WTC11 (cell line): ENCODE results near the gene C1QL2. TPM values are rescaled to one million over a fixed set of nuclear protein-coding genes. Genes with fewer than 3 reads are reported as not detected.

ENCODE experiments used
- ATAC-seq: fragments of 200-7000 bp; cut with Tn5 transposase; 2 replicates; pipeline ENCODE4 v1.10.0; 2021; ENCODE audit warnings: mild to moderate bottlenecking, moderate library complexity
- CTCF ChIA-PET: fragments of 300-600 bp; sonication (Branson Sonifier 250); formaldehyde crosslinking; loops from one replicate; lab custom pipeline; 2021; ENCODE audit warnings: antibody characterized with exemption; lab: Charles Lee
- POLR2A ChIA-PET: fragments of 350-600 bp; sonication (Branson Sonifier 250); formaldehyde crosslinking; loops from one replicate; lab custom pipeline; 2021; ENCODE audit warnings: antibody characterized with exemption; lab: Charles Lee
- DNase-seq: peaks from one replicate; pipeline ENCODE4 v3.0.0; 2021; ENCODE audit warnings: low spot score
- H3K27ac Mint-ChIP-seq: 2 replicates; pipeline ENCODE4 v1.8.0; 2021; ENCODE audit warnings: mixed read lengths
- H3K27me3 Mint-ChIP-seq: 2 replicates; pipeline ENCODE4 v1.8.0; 2021; ENCODE audit warnings: low read depth, mild to moderate bottlenecking, moderate library complexity, mixed read lengths
- H3K36me3 Mint-ChIP-seq: 2 replicates; pipeline ENCODE4 v1.8.0; 2021; ENCODE audit warnings: mixed read lengths
- H3K4me1 Mint-ChIP-seq: 2 replicates; pipeline ENCODE4 v1.8.0; 2022; ENCODE audit warnings: mixed read lengths
- H3K4me3 Mint-ChIP-seq: 2 replicates; pipeline ENCODE4 v1.8.0; 2021; ENCODE audit warnings: mild to moderate bottlenecking, moderate library complexity, mixed read lengths
- H3K9me3 Mint-ChIP-seq: 2 replicates; pipeline ENCODE4 v1.8.0; 2021; ENCODE audit warnings: mixed read lengths
- ATF1 ChIP-seq: sonication (generic); formaldehyde crosslinking; IDR thresholded peaks from 2 replicates; pipeline ENCODE4 v1.8.1; 2023; ENCODE audit warnings: mild to moderate bottlenecking, moderate library complexity, missing genetic modification reagents
- CBFB ChIP-seq: sonication (generic); formaldehyde crosslinking; IDR thresholded peaks from 2 replicates; pipeline ENCODE4 v1.8.1; 2022; ENCODE audit warnings: mild to moderate bottlenecking, low read depth, missing genetic modification reagents
- CTCF ChIP-seq: fragments of 200-600 bp; IDR thresholded peaks from 2 replicates; pipeline ENCODE4 v1.8.0; 2022; ENCODE audit warnings: antibody characterized with exemption
- FOXK1 ChIP-seq: sonication (generic); formaldehyde crosslinking; IDR thresholded peaks from 2 replicates; pipeline ENCODE4 v1.8.0; 2022; ENCODE audit warnings: mild to moderate bottlenecking, moderate library complexity, missing genetic modification reagents
- FOXP1 ChIP-seq: sonication (generic); formaldehyde crosslinking; IDR thresholded peaks from 2 replicates; pipeline ENCODE4 v1.8.0; 2022; ENCODE audit warnings: missing genetic modification reagents, mild to moderate bottlenecking, moderate library complexity, borderline replicate concordance
- GTF2I ChIP-seq: fragments of 250-450 bp; sonication (Bioruptor Pico); conservative IDR thresholded peaks from 2 replicates; pipeline ENCODE4 v1.4.0; 2021; ENCODE audit warnings: mild to moderate bottlenecking
- IRF2 ChIP-seq: sonication (generic); formaldehyde crosslinking; IDR thresholded peaks from 2 replicates; pipeline ENCODE4 v1.8.0; 2022; ENCODE audit warnings: low read depth, missing genetic modification reagents, borderline replicate concordance
- JAZF1 ChIP-seq: fragments of 250-450 bp; sonication (Bioruptor Pico); IDR thresholded peaks from 2 replicates; pipeline ENCODE4 v1.9.0; 2021; ENCODE audit warnings: moderate library complexity, mild to moderate bottlenecking, inconsistent platforms
- MYBL2 ChIP-seq: sonication (generic); formaldehyde crosslinking; IDR thresholded peaks from 2 replicates; pipeline ENCODE4 v1.8.1; 2023; ENCODE audit warnings: mild to moderate bottlenecking, moderate library complexity, missing genetic modification reagents
- NR2C2 ChIP-seq: sonication (generic); formaldehyde crosslinking; IDR thresholded peaks from 2 replicates; pipeline ENCODE4 v1.8.0; 2022; ENCODE audit warnings: mild to moderate bottlenecking, missing genetic modification reagents
- OVOL2 ChIP-seq: fragments of 250-450 bp; sonication (Bioruptor Pico); IDR thresholded peaks from 2 replicates; pipeline ENCODE4 v1.9.0; 2021; ENCODE audit warnings: mild to moderate bottlenecking, borderline replicate concordance
- PRRX2 ChIP-seq: fragments of 250-450 bp; sonication (Bioruptor Pico); IDR thresholded peaks from 2 replicates; pipeline ENCODE4 v1.8.0; 2021; ENCODE audit warnings: mild to moderate bottlenecking
- RELA ChIP-seq: sonication (generic); formaldehyde crosslinking; IDR thresholded peaks from 2 replicates; pipeline ENCODE4 v1.8.1; 2022; ENCODE audit warnings: missing genetic modification reagents, mild to moderate bottlenecking, borderline replicate concordance
- STAT6 ChIP-seq: sonication (generic); formaldehyde crosslinking; conservative IDR thresholded peaks from 2 replicates; pipeline ENCODE4 v1.8.1; 2023; ENCODE audit warnings: mild to moderate bottlenecking, low read depth, missing genetic modification reagents, moderate library complexity
- TCF7 ChIP-seq: sonication (generic); formaldehyde crosslinking; IDR thresholded peaks from 2 replicates; pipeline ENCODE4 v1.8.0; 2022; ENCODE audit warnings: mild to moderate bottlenecking, low read depth, missing genetic modification reagents, moderate library complexity
- TEAD1 ChIP-seq: sonication (generic); formaldehyde crosslinking; IDR thresholded peaks from 2 replicates; pipeline ENCODE4 v1.8.0; 2022; ENCODE audit warnings: mild to moderate bottlenecking, missing genetic modification reagents
- ZNF219 ChIP-seq: sonication (generic); formaldehyde crosslinking; IDR thresholded peaks from 2 replicates; pipeline ENCODE4 v1.8.0; 2023; ENCODE audit warnings: missing genetic modification reagents, mild to moderate bottlenecking, borderline replicate concordance
- ZNF416 ChIP-seq: fragments of 250-450 bp; sonication (Bioruptor Pico); IDR thresholded peaks from 2 replicates; pipeline ENCODE4 v1.9.0; 2021; ENCODE audit warnings: mild to moderate bottlenecking, inconsistent platforms
- ZNF425 ChIP-seq: fragments of 250-450 bp; sonication (Bioruptor Pico); conservative IDR thresholded peaks from 2 replicates; pipeline ENCODE4 v1.9.0; 2021; ENCODE audit warnings: mild to moderate bottlenecking
- total RNA-seq: library from RNA; stranded (reverse); gene quantifications from 3 replicates; pipeline ENCODE4 v1.2.3, GENCODE V29; 2021
- TF ChIP-seq, protein P1 (sequence below): sonication (generic); formaldehyde crosslinking; IDR thresholded peaks from 2 replicates; pipeline ENCODE4 v1.8.1; 2022; ENCODE audit warnings: missing genetic modification reagents, borderline replicate concordance
- TF ChIP-seq, protein P2 (sequence below): sonication (generic); formaldehyde crosslinking; IDR thresholded peaks from 2 replicates; pipeline ENCODE4 v1.8.1; 2022; ENCODE audit warnings: mild to moderate bottlenecking, missing genetic modification reagents, moderate library complexity, borderline replicate concordance
- TF ChIP-seq, protein P3 (sequence below): sonication (generic); formaldehyde crosslinking; IDR thresholded peaks from 2 replicates; pipeline ENCODE4 v1.8.1; 2022; ENCODE audit warnings: low read depth, missing genetic modification reagents, borderline replicate concordance

The C1QL2 gene
- total RNA-seq, 1 experiment from 2014 or later = 1.0 TPM

DNA sequence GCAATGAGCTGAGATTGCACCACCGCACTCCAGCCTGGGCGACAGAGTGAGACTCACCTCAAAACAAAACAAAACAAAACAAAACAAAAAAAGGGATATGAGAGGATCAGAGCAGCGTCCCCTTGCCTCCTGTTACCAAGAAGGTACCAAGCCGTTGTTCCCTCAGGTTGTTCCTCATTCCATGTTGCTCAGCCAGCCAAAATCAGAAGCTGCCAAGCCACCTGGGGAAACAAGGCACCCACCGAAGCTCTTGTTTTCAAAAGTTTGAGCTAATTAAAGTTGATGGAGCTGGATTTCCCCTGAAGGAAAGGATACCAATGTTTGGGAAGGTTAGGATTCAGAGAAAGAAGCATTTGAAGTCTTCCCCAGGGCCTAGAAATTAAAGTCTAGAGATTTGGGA lies 43.3 kb upstream of the C1QL2 start (continued):
- no peak for TF ChIP-seq MYBL2 (CRISPR knock-in tag)
- no peak for TF ChIP-seq IRF2
- TF ChIP-seq FOXP1 (CRISPR knock-in tag) = no peak
- TF ChIP-seq, protein P1, sequence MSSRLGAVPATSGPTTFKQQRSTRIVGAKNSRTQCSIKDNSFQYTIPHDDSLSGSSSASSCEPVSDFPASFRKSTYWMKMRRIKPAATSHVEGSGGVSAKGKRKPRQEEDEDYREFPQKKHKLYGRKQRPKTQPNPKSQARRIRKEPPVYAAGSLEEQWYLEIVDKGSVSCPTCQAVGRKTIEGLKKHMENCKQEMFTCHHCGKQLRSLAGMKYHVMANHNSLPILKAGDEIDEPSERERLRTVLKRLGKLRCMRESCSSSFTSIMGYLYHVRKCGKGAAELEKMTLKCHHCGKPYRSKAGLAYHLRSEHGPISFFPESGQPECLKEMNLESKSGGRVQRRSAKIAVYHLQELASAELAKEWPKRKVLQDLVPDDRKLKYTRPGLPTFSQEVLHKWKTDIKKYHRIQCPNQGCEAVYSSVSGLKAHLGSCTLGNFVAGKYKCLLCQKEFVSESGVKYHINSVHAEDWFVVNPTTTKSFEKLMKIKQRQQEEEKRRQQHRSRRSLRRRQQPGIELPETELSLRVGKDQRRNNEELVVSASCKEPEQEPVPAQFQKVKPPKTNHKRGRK (CRISPR knock-in tag) = no peak
- no peak for TF ChIP-seq ATF1 (CRISPR knock-in tag)

GRCh38 chr2:119198240-119198840 lies 39.8 kb upstream of the C1QL2 start:
- H3K4me3 Mint-ChIP-seq = no peak overlapping the region
- no peak for ATAC-seq
- CTCF ChIA-PET = interaction anchor here (0.6 to 1.9 kb wide), 4 partner anchors 10 to 278 kb away, joined by 3 to 7 read pairs (median 3); no protein-coding TSS in a partner anchor

More at GRCh38 chr2:119198240-119198840, 39.8 kb upstream of the C1QL2 start:
- no peaks in the 10 kb centered on the region for H3K9me3 Mint-ChIP-seq
- peaks cover 30% of the 10 kb centered on the region for H3K27me3 Mint-ChIP-seq
- peaks cover 44% of the 10 kb centered on the region for H3K4me1 Mint-ChIP-seq
- no peak for DNase-seq
- POLR2A ChIA-PET = interaction anchor here (0.5 kb wide), 1 partner anchor 260 kb away, joined by 5 read pairs; no protein-coding TSS in a partner anchor
- H3K36me3 Mint-ChIP-seq = no peaks in the 10 kb centered on the region
- TF ChIP-seq ZNF425 (CRISPR knock-in tag) = no peak
- TF ChIP-seq FOXK1 (CRISPR knock-in tag) = no peak
- no peak for TF ChIP-seq CBFB (CRISPR knock-in tag)
- no peak for TF ChIP-seq NR2C2
- TF ChIP-seq ZNF219 (CRISPR knock-in tag) = no peak
- no peak for TF ChIP-seq CTCF
- TF ChIP-seq, protein P1 (CRISPR knock-in tag) = no peak
- TF ChIP-seq, protein P2, sequence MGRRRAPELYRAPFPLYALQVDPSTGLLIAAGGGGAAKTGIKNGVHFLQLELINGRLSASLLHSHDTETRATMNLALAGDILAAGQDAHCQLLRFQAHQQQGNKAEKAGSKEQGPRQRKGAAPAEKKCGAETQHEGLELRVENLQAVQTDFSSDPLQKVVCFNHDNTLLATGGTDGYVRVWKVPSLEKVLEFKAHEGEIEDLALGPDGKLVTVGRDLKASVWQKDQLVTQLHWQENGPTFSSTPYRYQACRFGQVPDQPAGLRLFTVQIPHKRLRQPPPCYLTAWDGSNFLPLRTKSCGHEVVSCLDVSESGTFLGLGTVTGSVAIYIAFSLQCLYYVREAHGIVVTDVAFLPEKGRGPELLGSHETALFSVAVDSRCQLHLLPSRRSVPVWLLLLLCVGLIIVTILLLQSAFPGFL (CRISPR knock-in tag) = no peak
- no peak for TF ChIP-seq ATF1 (CRISPR knock-in tag)
- TF ChIP-seq TEAD1 (CRISPR knock-in tag) = no peak
- TF ChIP-seq TCF7 (CRISPR knock-in tag) = no peak
- TF ChIP-seq, protein P3, sequence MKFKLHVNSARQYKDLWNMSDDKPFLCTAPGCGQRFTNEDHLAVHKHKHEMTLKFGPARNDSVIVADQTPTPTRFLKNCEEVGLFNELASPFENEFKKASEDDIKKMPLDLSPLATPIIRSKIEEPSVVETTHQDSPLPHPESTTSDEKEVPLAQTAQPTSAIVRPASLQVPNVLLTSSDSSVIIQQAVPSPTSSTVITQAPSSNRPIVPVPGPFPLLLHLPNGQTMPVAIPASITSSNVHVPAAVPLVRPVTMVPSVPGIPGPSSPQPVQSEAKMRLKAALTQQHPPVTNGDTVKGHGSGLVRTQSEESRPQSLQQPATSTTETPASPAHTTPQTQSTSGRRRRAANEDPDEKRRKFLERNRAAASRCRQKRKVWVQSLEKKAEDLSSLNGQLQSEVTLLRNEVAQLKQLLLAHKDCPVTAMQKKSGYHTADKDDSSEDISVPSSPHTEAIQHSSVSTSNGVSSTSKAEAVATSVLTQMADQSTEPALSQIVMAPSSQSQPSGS (CRISPR knock-in tag) = no peak
- TF ChIP-seq GTF2I = no peak
- no peak for TF ChIP-seq OVOL2 (CRISPR knock-in tag)
- no peak for TF ChIP-seq RELA
- no peak for TF ChIP-seq STAT6 (CRISPR knock-in tag)
- TF ChIP-seq JAZF1 (CRISPR knock-in tag) = no peak
- no peak for TF ChIP-seq ZNF416
- no peak for TF ChIP-seq PRRX2
- TF ChIP-seq, all 79 proteins: peak for 0
- H3K27ac Mint-ChIP-seq = no peak overlapping the region
